HEK293T (cell line): ENCODE results near the gene TECPR1.

Experiments used
- FOXM1 ChIP-seq: fragments of 450-650 bp; IDR thresholded peaks from 2 replicates; pipeline ENCODE4 v1.6.1; 2017; ENCODE audit warnings: mild to moderate bottlenecking, borderline replicate concordance
- L3MBTL2 ChIP-seq: fragments of 450-650 bp; conservative IDR thresholded peaks from 2 replicates; pipeline ENCODE4 v1.6.1; 2016; ENCODE audit warnings: mild to moderate bottlenecking
- TARDBP ChIP-seq: fragments of 450-650 bp; IDR thresholded peaks from 2 replicates; pipeline ENCODE4 v1.6.1; 2016
- ZNF384 ChIP-seq: fragments of 450-650 bp; IDR thresholded peaks from 2 replicates; pipeline ENCODE4 v1.6.1; 2016

GRCh38 chr7:98225913-98226614, 26.0 kb downstream of the TECPR1 start:
- TF ChIP-seq ZNF384 (no peak), L3MBTL2 (no peak), TARDBP (no peak), FOXM1 (no peak)
